HG02885 (cell line): ENCODE results near the gene GRM8.

Source experiments
- ATAC-seq: cut with Tn5 transposase; IDR thresholded peaks from one replicate; pipeline ENCODE4 v1.9.1; 2021; ENCODE audit warnings: mild to moderate bottlenecking; ENCODE audit not compliant: unreplicated experiment, poor library complexity

Gene GRM8

DNA sequence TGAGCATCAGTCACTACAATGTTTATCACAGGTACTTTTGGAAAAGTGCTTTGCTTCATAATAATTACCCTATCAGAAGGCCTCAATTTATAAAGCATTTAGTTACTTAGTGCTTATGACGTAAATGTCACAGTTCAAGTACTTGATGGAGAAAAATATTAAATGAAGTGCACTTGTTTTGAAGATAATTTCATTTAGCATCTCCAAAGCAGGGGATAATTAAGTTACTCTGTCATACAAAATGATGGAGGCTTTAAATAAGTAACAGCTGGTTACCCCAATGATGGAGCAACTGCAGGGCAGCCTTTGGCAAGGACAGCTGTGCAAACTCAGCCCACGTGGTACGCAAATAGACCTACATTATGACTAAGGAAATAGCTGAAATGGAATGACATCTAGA is 768.8 kb downstream of the GRM8 start:
- no peak for ATAC-seq

DNA sequence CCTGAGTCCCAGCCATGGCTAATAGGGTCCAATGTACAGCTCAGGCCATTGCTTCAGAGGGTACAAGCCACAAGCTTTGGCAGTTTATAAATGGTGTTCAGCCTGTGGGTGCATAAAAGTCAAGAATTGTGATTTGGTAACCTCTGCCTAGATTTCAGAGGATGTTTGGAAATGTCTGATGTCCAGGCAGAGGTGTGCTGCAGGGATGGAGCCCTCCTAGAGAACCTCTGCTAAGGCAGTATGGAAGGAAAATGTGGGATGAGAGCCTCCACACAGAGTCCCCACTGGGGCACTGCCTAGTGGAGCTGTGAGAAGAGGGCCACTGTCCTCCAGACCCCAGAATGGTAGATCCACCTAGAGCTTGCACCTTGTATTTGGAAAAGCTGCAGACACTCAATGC is 779.9 kb downstream of the GRM8 start:
- ATAC-seq: no peak

DNA sequence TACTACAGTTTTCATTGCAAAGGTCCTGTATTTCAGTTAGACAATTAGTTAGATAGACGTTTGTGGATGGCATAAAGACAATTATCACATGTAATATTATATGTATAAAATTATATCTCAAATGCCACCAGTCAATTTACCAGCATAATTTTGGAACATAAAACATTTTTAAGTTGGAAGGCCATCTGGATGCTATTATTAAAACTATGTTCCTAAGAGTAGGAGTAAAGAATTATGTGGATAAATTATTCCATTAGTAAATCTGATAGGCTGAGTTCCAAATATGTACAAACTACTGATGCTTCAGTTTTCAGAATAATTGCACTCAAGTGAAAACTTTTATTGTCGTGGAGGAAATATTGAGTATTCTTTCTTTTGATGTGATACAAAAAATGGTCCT is 790.3 kb downstream of the GRM8 start:
- ATAC-seq: no peak

DNA sequence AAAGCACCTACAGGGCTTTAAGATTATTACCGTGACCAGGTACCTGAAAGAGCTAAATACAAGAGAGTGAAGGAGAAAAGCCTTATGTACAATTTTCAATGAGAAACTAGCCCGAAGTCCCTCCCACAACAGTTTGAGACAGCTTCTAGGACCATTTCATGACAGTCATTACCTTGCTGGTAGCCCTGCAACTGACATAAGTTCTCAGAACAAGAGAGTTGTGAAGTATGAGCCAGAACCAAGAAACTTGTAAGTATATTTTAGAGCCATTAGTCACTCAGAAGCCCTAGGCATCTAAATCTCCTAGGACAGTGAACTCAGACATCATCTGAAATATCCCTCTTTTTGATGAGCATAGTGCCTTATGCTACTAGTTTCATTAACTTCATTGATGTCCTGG is 792.1 kb downstream of the GRM8 start:
- no peak for ATAC-seq

DNA sequence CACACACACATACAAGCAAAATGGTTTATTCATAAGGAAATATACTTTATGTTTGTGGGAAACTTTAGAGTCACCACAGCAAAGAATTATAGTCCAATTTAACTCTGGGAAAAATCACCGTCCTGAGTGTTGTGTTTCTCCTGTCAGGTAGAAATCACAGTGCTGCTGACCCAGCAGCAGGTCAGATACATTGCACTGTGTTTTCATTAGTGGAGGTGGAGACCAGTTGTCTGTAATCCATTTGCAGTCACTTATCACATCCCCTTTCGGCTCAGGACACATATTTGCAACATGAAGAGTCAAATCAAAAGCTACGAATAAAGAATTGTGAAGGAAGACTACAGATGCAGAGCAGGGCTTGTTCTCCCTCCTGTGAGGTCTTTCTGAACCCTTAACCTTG is 799.6 kb downstream of the GRM8 start:
- no peak for ATAC-seq

DNA sequence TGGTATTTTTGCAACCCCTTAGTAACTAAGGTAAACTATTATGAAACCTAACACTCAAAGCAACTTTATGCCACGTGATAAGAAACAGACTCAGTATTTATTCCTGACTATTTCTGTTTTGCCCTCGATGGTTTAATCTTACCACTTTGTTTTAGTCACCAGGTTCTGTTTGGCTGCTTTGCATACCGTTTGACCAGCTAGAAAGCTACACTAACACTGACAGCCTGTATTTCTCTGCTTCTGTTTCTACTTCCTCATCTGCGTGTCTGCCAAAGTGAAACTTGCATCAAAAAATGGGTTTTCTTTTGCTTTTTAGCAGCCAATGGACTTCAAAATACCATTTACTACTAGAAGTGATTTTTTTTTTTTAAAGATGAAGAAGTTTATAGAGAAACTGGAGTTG is 802.5 kb downstream of the GRM8 start:
- ATAC-seq: peak; percentile 93

DNA sequence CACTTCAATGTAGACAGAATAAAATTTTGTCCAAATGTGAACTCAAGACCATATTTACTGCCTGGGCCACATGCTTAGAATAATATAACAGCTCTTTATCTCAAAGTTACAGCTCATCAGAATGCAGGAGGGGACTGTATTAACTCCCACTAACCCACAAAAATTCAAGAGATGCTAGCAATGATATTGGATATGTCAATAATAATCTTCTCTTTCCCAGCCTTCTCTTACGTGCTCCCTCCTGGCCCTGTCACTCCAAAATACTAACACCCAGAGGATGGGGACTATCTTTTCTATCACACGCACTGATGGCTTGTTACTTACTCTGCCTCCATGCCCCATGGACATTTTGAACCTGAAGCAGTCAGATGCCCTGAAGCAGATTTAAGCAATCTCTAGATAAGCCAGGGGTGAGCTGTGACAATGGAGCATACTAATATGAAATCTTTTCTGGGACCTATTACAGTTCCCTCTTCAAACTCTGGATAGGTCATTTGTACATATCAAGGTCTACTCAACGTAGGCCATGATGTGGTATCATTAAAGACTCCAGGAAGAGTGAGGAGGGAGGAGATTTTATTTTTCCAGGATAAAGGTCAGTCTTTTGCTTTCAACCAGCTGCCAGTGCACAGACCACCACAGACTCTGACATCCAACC is 803.0 kb downstream of the GRM8 start:
- peak; percentile 19 for ATAC-seq

DNA sequence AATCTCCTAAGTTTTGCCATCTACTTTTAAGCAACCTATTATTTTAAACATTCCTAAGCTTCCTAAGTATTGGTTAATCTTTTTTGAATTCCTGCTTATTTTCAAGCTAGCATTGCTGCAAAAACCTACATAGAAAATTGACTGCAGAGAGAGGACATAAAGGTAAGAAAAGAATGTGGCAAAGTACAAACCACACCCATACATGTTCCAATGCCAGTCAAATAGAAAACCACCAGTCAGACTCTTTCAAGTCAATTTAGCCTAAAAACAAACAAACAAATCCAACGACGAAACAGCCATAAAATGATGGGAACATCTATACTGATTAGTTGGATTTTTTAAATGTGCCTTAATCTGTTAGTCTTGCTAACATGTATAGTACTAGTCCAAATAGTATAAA is 804.8 kb downstream of the GRM8 start:
- no peak for ATAC-seq

DNA sequence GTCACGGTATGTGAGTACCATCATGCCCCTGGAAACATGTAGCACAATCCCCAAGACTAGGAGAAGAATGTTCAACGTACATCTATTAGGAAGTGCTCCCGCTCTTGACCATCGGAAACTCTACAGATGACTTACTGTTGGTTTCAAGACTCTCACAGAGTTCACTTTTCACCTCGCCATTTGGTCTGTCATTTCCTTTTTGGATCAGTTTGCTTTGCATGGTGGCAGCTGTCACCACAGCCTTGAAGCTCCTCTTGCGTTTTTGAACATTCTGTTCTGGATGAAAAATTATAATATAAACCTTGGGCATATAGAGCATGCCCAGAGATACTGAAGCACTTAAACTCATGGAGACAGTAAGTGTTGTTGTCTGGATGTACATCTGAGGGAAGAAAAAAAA is 806.8 kb downstream of the GRM8 start:
- no peak for ATAC-seq

DNA sequence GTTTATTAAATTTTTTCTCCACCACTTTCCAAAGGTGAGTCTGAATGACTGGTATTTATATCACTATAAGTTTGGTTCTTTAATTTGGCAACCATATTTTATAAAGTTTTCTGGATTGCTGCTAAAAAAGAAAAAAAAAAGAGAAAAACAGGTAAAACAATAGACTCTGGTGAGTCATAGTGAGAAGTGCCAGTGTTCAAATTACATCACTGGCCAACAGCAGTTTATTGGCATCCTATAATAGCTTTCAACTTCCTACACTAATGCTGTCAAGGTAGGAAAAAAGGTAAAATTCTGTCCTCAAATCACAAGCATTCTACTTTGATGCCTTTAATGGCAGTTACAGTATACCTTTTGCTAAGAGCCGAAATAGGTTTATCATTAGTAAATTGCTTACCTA is 808.8 kb downstream of the GRM8 start:
- ATAC-seq: no peak

DNA sequence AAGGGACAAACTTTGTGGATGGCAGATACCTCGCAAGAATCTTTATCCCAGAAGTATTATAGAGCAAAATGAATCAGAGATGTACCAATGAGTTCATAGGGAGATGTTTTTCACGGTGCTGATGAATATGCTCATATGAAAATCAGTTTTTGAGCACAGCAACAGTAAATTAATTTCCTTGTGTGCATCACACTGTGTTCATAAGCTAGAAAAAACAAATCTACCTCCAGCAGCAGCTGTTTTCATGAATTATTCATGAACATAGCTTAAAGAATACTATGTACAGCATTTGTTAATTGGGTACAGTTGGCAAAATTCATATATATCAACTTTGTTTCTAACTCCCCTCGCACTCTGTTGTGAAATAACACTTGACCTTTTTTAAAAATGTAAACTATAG is 809.8 kb downstream of the GRM8 start:
- no peak for ATAC-seq

DNA sequence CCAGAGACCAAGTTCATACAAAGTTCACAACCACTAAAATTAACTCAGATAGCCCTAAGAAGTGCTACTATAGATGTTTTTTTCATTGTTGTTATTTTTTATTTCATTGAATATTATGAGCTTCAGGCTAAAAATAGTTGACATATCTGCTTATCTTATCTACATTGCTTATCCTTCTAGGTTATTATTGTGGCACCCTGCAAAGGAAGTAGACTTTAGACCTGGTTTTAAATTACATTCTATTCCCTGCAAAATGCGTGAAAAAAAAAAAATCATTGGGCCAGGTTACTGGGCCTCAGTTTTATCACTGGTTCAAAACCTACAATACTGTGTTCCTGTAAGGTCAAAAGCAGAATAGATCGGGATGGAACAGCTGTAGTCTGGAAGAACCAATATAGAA is 811.0 kb downstream of the GRM8 start:
- ATAC-seq: no peak

DNA sequence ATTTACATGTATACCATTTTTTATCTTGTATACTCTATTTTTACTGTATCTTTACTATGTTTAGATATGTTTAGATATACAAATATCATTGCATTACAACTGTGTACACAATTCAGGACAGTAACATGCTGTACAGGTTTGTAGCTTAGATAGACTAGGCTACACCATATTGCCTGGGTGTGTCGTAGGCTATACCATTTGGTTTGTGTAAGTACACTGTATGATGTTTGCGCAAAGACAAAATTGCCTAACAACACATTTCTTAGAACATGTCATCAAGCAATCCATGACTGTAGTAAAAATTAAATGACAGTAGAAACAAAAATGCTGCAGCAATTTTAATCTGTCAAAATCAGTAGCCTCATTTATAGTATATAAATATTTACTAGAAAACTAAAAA is 812.2 kb downstream of the GRM8 start:
- ATAC-seq: no peak

DNA sequence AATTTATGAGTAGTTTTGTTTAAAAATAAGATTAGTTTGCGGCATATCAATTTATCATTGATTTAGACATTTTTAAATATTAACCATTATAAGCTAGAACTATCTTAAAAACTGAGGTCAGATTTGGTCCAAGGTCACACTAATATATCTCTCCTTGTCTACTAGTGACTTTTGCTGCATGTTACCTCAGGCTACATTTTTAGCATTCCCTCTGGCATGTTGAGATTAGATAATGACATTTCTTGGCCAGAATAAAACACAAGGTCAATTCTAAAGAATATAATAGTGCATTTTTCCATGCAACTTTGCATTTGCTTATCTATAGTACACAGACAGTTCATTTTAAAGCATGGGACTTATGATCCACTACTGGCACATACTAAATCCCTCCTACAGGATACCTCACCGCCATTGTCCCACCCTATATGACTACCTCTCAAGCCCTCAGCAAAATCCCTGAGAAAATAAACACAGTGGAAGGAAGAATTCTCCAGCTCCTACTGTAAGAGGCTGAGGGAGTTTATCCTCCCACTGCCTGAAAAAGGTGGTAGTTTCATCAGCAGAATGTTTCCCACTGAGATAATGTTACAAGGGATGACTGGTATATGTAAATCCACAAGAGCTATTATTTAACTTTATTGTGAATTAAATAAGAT is 816.4 kb downstream of the GRM8 start:
- ATAC-seq: no peak

DNA sequence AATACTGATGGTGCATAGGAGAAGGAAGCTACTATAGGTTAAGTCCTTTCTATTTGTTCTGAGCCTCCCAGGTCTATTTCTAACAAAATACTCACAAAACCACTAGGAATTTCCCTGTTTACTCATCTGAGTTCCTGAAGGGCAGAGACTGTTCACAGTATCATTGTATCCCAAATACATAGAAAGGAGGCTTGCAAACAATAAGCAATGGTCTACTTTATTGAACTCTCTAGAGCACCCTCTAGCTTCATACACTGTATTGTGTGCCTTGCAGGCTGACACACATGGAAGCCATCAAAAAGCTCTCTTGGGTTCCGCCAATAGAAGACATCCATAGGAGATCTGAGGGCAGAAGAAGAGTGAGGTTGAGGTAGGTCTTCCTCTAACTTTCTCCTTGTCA is 826.1 kb downstream of the GRM8 start:
- ATAC-seq: peak; percentile 52

DNA sequence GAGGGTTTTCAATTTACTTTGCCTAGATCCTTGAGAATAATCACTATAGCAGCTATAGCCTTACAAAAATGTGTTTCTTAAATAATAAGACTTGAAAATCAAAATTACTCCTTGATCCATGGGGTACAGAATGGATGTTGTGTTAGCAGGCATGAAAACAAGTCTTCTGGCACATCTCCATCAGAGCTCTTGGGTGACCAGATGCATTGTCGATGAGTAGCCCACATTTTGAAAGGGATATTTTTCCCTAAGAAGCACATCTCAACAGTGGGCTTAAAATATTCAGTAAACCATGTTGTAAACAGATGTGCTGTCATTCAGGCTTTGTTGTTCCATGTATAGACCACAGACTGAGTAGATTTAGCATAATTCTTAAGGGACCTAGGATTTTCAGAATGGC is 827.8 kb downstream of the GRM8 start:
- no peak for ATAC-seq

DNA sequence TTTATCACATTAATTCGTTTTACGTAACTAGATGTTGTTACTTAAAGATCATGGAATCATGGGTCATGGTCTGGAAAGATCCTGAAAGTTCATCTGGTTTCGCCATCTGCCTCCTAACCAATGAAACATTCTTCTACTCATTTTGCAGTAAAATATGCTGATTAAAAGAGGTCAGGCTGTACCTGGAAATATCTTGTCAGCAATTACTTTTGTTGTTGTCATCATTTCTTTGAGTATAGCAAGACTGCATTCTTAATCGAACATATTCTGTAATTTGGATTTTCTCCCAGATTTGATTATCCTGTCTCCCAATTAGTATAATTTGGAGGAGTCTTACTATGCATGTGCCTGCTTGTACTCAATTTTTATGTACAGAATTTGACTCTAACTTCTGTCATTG is 833.7 kb downstream of the GRM8 start:
- ATAC-seq: no peak

DNA sequence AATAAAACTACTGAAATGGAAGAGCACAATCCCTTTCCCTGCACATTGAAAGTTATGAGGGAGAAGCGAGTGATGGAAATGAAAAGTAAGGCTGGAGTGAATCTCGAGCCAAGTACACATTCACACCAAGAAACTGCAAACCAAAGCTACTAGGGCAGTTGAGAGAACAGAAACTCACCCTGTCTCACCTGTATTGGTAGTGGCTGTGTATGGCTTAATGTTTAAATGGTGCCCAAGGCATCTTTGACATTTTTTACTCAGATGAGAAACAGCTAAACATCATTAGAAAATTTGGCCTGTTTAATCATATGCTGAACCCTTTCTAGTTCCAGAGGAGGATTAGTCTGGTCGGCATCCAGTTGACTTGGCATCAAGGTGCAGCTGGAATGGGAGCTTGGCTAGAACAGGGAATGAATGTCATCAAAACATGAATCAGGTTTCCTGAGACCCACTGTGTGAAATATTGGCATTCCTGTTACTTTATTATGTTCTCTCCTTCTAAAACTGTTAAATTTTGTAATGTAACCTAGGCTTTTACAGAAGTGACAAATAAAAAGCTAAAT is 840.8 kb downstream of the GRM8 start:
- ATAC-seq: peak; percentile 67

DNA sequence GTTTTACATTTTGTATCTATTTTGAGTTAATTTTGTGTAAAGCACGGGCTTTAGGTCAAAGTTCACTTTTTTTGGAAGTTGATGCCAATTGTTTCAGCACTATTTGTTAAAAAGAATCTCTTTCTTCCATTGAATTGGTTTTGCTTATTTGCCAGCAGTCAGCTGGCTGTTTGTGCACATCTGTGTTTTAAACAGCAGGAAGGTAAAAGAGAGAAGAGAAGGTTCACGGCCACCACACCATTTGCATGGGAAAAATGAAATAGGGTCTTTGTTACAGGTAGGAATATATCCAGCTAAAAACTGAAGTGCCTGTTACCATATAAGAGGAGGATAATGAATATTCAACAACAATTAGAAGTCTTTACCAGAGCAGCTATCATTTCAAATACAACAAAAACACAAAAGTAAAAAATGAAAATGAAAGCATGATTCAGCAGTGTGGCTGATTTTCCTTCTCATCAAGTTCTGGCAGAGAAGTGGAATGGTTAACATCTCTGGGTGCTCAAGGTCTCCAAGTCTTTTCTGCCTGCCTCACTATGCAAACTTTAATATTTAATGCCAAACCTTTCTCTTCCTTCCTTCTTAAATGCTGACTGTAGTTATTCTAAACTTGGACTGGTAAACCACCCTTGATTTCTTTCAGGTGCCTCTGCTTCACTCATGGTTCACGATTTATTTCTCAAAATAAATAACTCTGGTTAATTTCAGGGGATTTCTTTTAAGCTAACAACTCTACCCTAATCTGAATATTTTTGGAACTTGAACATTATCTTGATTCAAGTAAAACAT is 841.5 kb downstream of the GRM8 start:
- ATAC-seq: peak; percentile 72

DNA sequence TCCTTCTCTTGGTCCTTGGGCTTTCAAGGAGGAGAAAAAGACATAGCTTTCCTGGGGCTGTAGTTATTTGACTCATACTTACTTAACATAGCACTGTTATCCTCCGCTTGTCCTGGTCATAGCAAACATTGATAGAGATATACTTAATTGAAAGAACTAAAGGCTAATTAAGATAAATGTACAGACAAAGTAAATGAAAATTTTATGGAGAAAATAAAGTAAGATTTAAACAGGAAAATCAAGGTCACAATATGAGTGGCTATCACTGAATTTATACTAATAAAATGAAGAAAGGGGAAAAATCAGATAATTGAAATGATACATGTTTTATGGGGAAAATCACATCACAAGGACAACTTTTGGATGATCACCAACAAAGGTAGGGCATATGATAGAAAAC is 849.7 kb downstream of the GRM8 start:
- ATAC-seq: no peak

DNA sequence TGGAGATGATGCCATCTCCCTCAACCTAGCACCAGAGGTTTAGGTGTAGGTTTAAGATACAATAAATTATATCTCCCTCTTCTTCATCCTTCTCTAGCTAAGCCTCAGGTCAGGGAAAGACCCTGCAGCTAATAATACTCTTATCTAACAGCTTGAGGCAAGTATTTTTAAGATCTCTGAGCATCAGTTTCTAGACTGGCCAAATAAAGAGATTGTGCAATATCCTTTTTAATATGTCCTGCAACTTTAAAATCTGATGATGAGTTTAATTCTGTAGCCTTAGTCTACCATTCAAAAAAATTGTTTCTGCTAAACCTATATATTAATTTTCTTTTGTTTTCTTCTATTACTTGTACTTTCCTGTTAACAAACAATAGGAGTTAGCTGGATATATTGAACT is 850.8 kb downstream of the GRM8 start:
- no peak for ATAC-seq
